BE2C (cell line): ENCODE results near the gene ZNF587. TPM values are rescaled to one million over a fixed set of nuclear protein-coding genes. Genes with fewer than 3 reads are reported as not detected.
A peak's percentile ranks its signal among the peaks of the same experiment; 100 is the strongest.
"Not testable (repeated sequence)": the region's sequence is repeated elsewhere in the genome, so short reads cannot be mapped to it uniquely, and the experiment has no call there.

ENCODE experiments used
- DNase-seq: peaks from one replicate; pipeline ENCODE4 v3.0.0-alpha.2; 2020
- H3K27me3 ChIP-seq: fragments of 250-450 bp; sonication (Bioruptor Pico); 2 replicates; pipeline ENCODE4 v1.5.1; 2020; ENCODE audit warnings: mild to moderate bottlenecking
- H3K36me3 ChIP-seq: fragments of 250-450 bp; sonication (Bioruptor Pico); 2 replicates; pipeline ENCODE4 v1.5.1; 2020; ENCODE audit warnings: mild to moderate bottlenecking
- H3K4me1 ChIP-seq: fragments of 250-450 bp; sonication (Bioruptor Pico); 2 replicates; pipeline ENCODE4 v1.5.1; 2020
- H3K4me3 ChIP-seq: 2 replicates; pipeline ENCODE4 v1.5.1; 2011; ENCODE audit warnings: low read depth, low read length
- H3K9me3 ChIP-seq: fragments of 250-450 bp; sonication (Bioruptor Pico); 2 replicates; pipeline ENCODE4 v1.5.1; 2020
- CTCF ChIP-seq: IDR thresholded peaks from 2 replicates; pipeline ENCODE4 v1.5.1; 2012; ENCODE audit warnings: mild to moderate bottlenecking, low read depth, low read length
- polyA plus RNA-seq: library from polyadenylated mRNA; unstranded; fragments of >200 nt; gene quantifications from one replicate; pipeline ENCODE4 v1.2.1, GENCODE V29; 2012; ENCODE audit warnings: low read depth, missing spikeins; ENCODE audit not compliant: insufficient read length, insufficient read depth

The ZNF587 gene
- 8.8 TPM for polyA plus RNA-seq

DNA sequence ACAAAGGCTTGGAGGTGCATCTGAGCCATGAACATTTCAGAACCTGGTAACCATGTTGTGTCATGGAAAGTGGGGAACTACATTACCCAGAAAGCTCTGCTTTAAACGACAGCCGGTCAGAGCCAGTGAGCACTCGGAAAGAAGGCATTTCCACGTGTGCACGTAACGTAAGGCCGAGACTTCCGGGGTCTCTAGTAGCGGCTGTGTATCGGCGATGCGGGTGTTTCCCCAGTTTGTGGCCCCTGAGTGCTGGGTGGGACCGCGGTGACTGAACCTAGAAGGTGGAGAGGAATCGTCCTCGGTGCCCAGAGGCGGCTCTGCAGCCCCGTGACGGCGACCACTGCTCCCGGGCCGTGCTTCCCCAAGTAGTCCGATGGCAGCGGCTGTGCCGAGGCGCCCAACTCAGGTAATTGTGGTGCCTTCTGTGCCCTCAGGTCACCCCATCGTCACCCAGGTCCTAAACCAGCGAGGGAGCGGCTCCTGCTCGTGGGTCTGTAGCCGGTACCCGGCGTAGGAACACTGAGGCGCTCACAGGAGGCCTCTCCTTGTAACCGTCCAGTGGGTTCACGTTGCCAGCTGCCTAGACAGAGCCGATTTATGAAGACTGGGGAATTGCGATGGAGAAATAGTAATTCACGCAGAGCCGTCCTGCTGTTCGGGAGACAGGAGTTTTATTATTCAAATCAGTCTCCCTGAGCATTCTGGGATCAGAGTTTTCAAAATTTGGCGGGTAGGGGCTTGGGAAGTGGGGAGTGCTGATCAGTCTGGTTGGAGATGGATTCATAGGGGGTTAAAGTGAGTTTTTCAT, at the start of gene ZNF587:
Gene ZNF587, plus strand, starts transcription at position 194 of the 808 bp plus-strand sequence. Its CDS starts 180 bp downstream, at position 374.
- Histone ChIP-seq H3K36me3 (peaks cover 14% of the 10 kb centered on the region), H3K4me3 (peak within 1 kb of the TSS; percentile 84)
- not testable (repeated sequence) for H3K27me3 ChIP-seq, H3K9me3 ChIP-seq, H3K4me1 ChIP-seq
- DNase-seq = peak; percentile 72

GRCh38 chr19:57800696-57801095, 49.0 kb upstream of the ZNF587 start:
- H3K36me3 ChIP-seq = peaks cover 5% of the 10 kb centered on the region; the same call in 1 of the 2 replicates
- H3K4me1 ChIP-seq = no peaks in the 10 kb centered on the region
- no peak overlapping the region for H3K4me3 ChIP-seq
- TF ChIP-seq CTCF = no peak
- H3K9me3 ChIP-seq = no peaks in the 10 kb centered on the region
- no peaks in the 10 kb centered on the region for H3K27me3 ChIP-seq
- DNase-seq = no peak

- H3K36me3 ChIP-seq = peaks cover 7% of the 10 kb centered on the region
- H3K27me3 ChIP-seq = no peaks in the 10 kb centered on the region
- no peak for TF ChIP-seq CTCF
- no peak for DNase-seq
- H3K4me1 ChIP-seq = no peaks in the 10 kb centered on the region
- H3K9me3 ChIP-seq = no peaks in the 10 kb centered on the region
- no peak overlapping the region for H3K4me3 ChIP-seq
Measured at GRCh38 chr19:57802269-57802668, 47.4 kb upstream of the ZNF587 start.

DNA sequence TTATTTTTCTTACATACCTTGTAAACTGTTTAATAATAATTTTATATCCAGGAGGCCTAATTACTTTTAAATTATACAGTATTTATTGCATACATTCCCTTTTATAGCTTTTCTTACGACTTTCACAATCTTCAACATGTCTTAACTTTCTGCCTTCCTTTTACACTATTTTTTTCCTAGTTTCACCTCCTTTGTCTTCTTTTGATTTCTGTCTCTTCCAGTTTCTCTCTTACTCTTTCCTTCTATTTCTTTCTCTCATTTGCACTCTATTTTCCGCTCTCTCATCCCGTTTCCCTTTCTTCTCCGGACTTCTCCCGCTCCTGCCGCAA, 46.4 kb upstream of the ZNF587 start:
- DNase-seq = no peak
- Histone ChIP-seq H3K27me3 (no peaks in the 10 kb centered on the region), H3K4me3 (no peak overlapping the region), H3K9me3 (no peaks in the 10 kb centered on the region), H3K4me1 (no peaks in the 10 kb centered on the region), H3K36me3 (peaks cover 16% of the 10 kb centered on the region)
- no peak for TF ChIP-seq CTCF

DNA sequence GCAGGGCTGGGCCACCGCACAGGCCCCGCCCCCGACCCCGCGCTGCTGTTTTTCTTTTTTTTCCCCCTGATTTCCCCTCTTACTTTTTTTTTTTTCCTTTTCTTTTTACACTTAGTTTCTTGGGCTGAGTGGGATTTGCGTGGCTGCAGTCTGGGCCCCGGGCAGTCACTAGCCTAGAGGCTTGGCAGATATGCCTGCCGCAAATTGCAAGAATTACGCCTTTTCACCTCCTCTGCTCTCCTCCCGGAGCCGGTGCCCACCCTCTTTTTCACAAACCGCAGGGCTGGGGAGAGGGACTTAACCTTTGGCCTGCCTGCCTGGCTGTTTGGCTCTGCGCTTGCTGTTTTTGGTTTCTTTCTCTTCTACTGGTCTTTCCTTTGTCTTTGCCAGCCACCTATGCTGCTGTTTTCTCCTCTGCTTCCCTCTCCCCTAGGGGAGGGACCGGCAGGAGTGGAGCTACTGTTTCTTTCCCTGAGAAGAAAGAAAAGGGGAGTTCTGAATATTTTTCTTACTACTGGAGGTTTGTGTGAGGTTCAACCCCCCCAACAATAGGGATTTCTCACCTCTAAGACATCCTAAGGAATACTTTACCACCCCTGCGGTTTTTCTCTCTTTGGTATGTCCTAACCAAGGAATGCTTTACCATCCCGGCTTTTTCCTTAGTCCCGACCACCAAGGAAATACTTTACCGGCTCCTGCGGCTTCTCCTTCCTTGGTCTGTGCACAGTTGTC, 45.9 kb upstream of the ZNF587 start:
- Histone ChIP-seq H3K4me1 (no peaks in the 10 kb centered on the region), H3K4me3 (no peak overlapping the region), H3K36me3 (peaks cover 20% of the 10 kb centered on the region), H3K27me3 (no peaks in the 10 kb centered on the region), H3K9me3 (no peaks in the 10 kb centered on the region)
- DNase-seq = no peak
- TF ChIP-seq CTCF = no peak

DNA sequence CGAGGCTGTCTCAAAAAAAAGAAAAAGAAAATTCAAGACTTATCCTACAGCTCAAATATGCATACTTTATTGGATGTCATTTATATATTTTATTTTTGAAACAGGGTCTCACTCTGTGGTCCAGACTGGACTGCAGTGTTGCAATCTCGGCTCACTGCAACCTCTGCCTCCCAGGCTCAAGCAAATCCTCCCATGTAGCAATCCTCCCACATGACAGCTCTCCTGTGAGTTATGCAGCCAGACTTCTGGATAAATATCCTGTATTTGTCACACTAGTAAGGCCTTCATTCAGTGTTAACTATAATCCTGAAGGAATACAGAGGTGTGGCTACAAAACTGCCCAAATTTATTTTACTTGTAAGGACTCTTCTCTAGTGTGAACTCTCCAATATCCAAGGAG, 42.1 kb upstream of the ZNF587 start:
- Histone ChIP-seq H3K9me3 (no peaks in the 10 kb centered on the region), H3K4me3 (no peak overlapping the region), H3K4me1 (no peaks in the 10 kb centered on the region), H3K36me3 (peaks cover 21% of the 10 kb centered on the region), H3K27me3 (no peaks in the 10 kb centered on the region)
- no peak for DNase-seq
- no peak for TF ChIP-seq CTCF

GRCh38 chr19:57810410-57811295, 39.0 kb upstream of the ZNF587 start:
- DNase-seq, H3K4me1 ChIP-seq, H3K27me3 ChIP-seq, H3K4me3 ChIP-seq, H3K9me3 ChIP-seq: not testable (repeated sequence)
- peaks cover 21% of the 10 kb centered on the region for H3K36me3 ChIP-seq
